SK-N-SH (cell line): ENCODE measurements around the gene FGD3. TPM values are rescaled to one million over a fixed set of nuclear protein-coding genes. Genes with fewer than 3 reads are reported as not detected.

Experiments used
- CTCF ChIA-PET: fragments of 300-600, 350-600 bp; formaldehyde crosslinking; extraction: SDS; loops from one replicate; lab custom pipeline; 2021; lab: Yijun Ruan, JAX
- POLR2A ChIA-PET: fragments of 350-600 bp; sonication (Branson Sonifier 250); formaldehyde crosslinking; extraction: SDS; loops from one replicate; lab custom pipeline; 2020; ENCODE audit warnings: antibody characterized with exemption, inconsistent platforms; lab: Yijun Ruan, JAX
- DNase-seq: peaks from one replicate; pipeline ENCODE4 v3.0.0; 2012
- H2AFZ ChIP-seq: fragments of 200-600 bp; sonication (generic); 2 replicates; pipeline ENCODE4 v1.8.1; 2016; ENCODE audit warnings: antibody characterized with exemption, mild to moderate bottlenecking, low read depth
- H3F3A ChIP-seq: fragments of 200-600 bp; sonication (generic); replicated peaks from 2 replicates; pipeline ENCODE3; 2016; ENCODE audit warnings: antibody characterized with exemption, mild to moderate bottlenecking; ENCODE audit not compliant: insufficient read depth
- H3K27ac ChIP-seq, 2 experiments: fragments of 200-500 bp in 1 of 2; fragments of 200-600 bp in 1 of 2; sonication (Bioruptor generic) in 1 of 2; sonication (generic), shearing (Covaris generic) in 1 of 2; 2 replicates each; pipeline versions ENCODE4 v1.5.1 to v1.6.1; 2014 to 2016; ENCODE audit warnings: low read depth in 2 of 2, inconsistent platforms in 1 of 2, low read length in 1 of 2, mild to moderate bottlenecking in 1 of 2, mixed read lengths in 1 of 2
- H3K27me3 ChIP-seq: fragments of 200-600 bp; sonication (generic), shearing (Covaris generic); 2 replicates; pipeline ENCODE4 v1.6.1; 2016; ENCODE audit warnings: mixed run types; ENCODE audit not compliant: insufficient read depth
- H3K36me3 ChIP-seq, 2 experiments: fragments of 200-500 bp in 1 of 2; fragments of 200-600 bp in 1 of 2; sonication (Bioruptor generic) in 1 of 2; sonication (generic) in 1 of 2; replicated peaks in 1 of 2; 2 replicates each; pipeline versions ENCODE3 to v1.5.1; 2014 to 2016; ENCODE audit warnings: low read length in 1 of 2, mild to moderate bottlenecking in 1 of 2; ENCODE audit not compliant: insufficient read depth in 2 of 2, control insufficient read depth in 1 of 2
- H3K4me1 ChIP-seq, 2 experiments: fragments of 200-500 bp in 1 of 2; fragments of 200-600 bp in 1 of 2; sonication (Bioruptor generic) in 1 of 2; sonication (generic), shearing (Covaris generic) in 1 of 2; 2 replicates each; pipeline versions ENCODE4 v1.5.1 to v1.6.1; 2014 to 2016; ENCODE audit warnings: low read depth in 1 of 2, low read length in 1 of 2, mixed run types in 1 of 2; ENCODE audit not compliant: insufficient read depth in 2 of 2, control insufficient read depth in 1 of 2
- H3K4me2 ChIP-seq: fragments of 200-600 bp; sonication (generic), shearing (Covaris generic); 2 replicates; pipeline ENCODE4 v1.6.1; 2017; ENCODE audit warnings: mixed run types
- H3K4me3 ChIP-seq, 2 experiments: fragments of 200-500 bp in 1 of 2; fragments of 200-600 bp in 1 of 2; sonication (Bioruptor generic) in 1 of 2; sonication (generic), shearing (Covaris generic) in 1 of 2; 2 replicates each; pipeline versions ENCODE4 v1.5.1 to v1.8.1; 2014 to 2016; ENCODE audit warnings: low read depth in 2 of 2, inconsistent platforms in 1 of 2, low read length in 1 of 2, mild to moderate bottlenecking in 1 of 2, mixed read lengths in 1 of 2, moderate library complexity in 1 of 2
- H3K79me2 ChIP-seq: fragments of 200-600 bp; sonication (generic); 2 replicates; pipeline ENCODE4 v1.8.1; 2017; ENCODE audit warnings: mild to moderate bottlenecking; ENCODE audit not compliant: insufficient read depth
- H3K9ac ChIP-seq: fragments of 200-600 bp; sonication (generic); 2 replicates; pipeline ENCODE4 v1.6.1; 2017; ENCODE audit warnings: mixed run types
- H3K9me2 ChIP-seq: fragments of 200-600 bp; sonication (generic); 2 replicates; pipeline ENCODE4 v1.6.1; 2017; ENCODE audit warnings: mixed run types
- H3K9me3 ChIP-seq: fragments of 200-600 bp; sonication (generic); 2 replicates; pipeline ENCODE4 v1.6.1; 2017; ENCODE audit warnings: mixed run types, mild to moderate bottlenecking, moderate library complexity
- H4K20me1 ChIP-seq: fragments of 200-600 bp; sonication (generic); 2 replicates; pipeline ENCODE4 v1.6.1; 2017; ENCODE audit warnings: mild to moderate bottlenecking, mixed run types; ENCODE audit not compliant: insufficient read depth
- CHD2 ChIP-seq: fragments of 150-350 bp; IDR thresholded peaks from 2 replicates; pipeline ENCODE4 v1.6.1; 2018; ENCODE audit warnings: low read length; ENCODE audit not compliant: partially characterized antibody
- FOXJ3 ChIP-seq: sonication (generic); formaldehyde crosslinking; IDR thresholded peaks from 2 replicates; pipeline ENCODE4 v1.5.1; 2020; ENCODE audit warnings: mild to moderate bottlenecking, missing genetic modification reagents
- FOXM1 ChIP-seq: IDR thresholded peaks from 2 replicates; pipeline ENCODE4 v1.4.0; 2012; ENCODE audit warnings: low read depth, mild to moderate bottlenecking
- JUND ChIP-seq: IDR thresholded peaks from 2 replicates; pipeline ENCODE4 v1.4.0; 2012
- MXI1 ChIP-seq: IDR thresholded peaks from 2 replicates; pipeline ENCODE4 v1.6.1; 2012; ENCODE audit warnings: mild to moderate bottlenecking, low read depth, low read length, improper control_type of control experiment
- NRF1 ChIP-seq: IDR thresholded peaks from 2 replicates; pipeline ENCODE4 v1.6.1; 2012; ENCODE audit warnings: low read depth, mild to moderate bottlenecking, low read length
- POLR2AphosphoS5 ChIP-seq: IDR thresholded peaks from 2 replicates; pipeline ENCODE4 v1.6.1; 2012; ENCODE audit warnings: low read depth, low read length
- RAD21 ChIP-seq: IDR thresholded peaks from 2 replicates; pipeline ENCODE4 v1.6.1; 2012; ENCODE audit warnings: mild to moderate bottlenecking, low read length
- RXRA ChIP-seq: IDR thresholded peaks from 2 replicates; pipeline ENCODE4 v1.4.0; 2012; ENCODE audit warnings: low read depth, mild to moderate bottlenecking, borderline replicate concordance
- WGBS: methylation state at CpG from one replicate; pipeline ENCODE4 v1.1.6; 2017; ENCODE audit warnings: low lambda C conversion rate; 5-methylcytosine and 5-hydroxymethylcytosine counted together
- polyA plus RNA-seq, 3 experiments: library from polyadenylated mRNA; depleted of rRNA; stranded (reverse); fragments of >200 nt; gene quantifications; 2 replicates each; pipeline ENCODE4 v1.2.3, GENCODE V29; 2012
- TF ChIP-seq, protein P1 (sequence below): IDR thresholded peaks from 2 replicates; pipeline ENCODE4 v1.4.0; 2012; ENCODE audit warnings: low read depth
- TF ChIP-seq, protein P2 (sequence below): fragments of 150-350 bp; IDR thresholded peaks from 2 replicates; pipeline ENCODE4 v1.6.1; 2017; ENCODE audit warnings: antibody characterized with exemption, low read length, low read depth, borderline replicate concordance
- TF ChIP-seq, protein P3 (sequence below): IDR thresholded peaks from 2 replicates; pipeline ENCODE4 v1.6.1; 2012; ENCODE audit warnings: mild to moderate bottlenecking, low read depth, low read length, moderate library complexity
- TF ChIP-seq, protein P4 (sequence below): IDR thresholded peaks from 2 replicates; pipeline ENCODE4 v1.4.0; 2012; ENCODE audit warnings: low read depth, borderline replicate concordance
- TF ChIP-seq, protein P5 (sequence below): fragments of 150-350 bp; IDR thresholded peaks from 2 replicates; pipeline ENCODE4 v1.6.1; 2016; ENCODE audit warnings: mild to moderate bottlenecking, low read depth, low read length

FGD3 gene
- polyA plus RNA-seq, 1 of the 3 experiments (the other 2 are of a cell fraction) = not detected

DNA sequence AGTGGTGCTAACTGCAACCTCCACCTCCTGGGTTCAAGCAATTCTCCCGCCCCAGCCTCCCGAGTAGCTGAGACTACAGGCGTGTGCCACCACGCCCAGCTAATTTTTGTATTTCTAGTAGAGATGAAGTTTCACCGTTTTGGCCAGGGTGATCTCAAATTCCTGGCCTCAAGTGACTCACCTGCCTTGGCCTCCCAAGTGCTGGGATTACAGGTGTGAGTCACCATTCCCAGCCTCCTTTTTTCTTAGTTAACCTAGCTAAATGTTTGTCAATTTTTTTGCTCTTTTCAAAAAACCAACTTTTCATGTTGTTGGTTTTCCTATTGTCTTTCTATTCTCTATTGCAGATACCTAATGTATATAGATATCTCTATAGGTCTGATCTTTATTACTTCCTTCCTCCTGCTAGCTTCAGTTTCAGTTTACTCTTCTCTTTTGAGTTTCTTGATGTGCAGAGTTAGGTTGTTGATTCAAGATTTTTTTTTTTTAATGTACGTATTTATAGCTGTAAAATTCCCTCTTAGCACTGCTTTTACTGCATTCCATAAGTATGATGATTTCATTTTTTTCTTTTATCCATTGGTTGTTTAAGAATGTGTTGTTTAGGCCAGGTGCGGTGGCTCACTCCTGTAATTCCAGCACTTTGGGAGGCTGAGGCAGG lies 32.9 kb downstream of the FGD3 start:
- Histone ChIP-seq H3K27ac (no peak overlapping the region), H2AFZ (no peak overlapping the region), H3K4me3 (no peak overlapping the region), H3K4me1 (no peaks in the 10 kb centered on the region), H3F3A (no peaks in the 10 kb centered on the region), H3K36me3 (no peaks in the 10 kb centered on the region), H3K9me2 (no peaks in the 10 kb centered on the region), H3K4me2 (no peak overlapping the region), H4K20me1 (no peaks in the 10 kb centered on the region), H3K9ac (no peak overlapping the region), H3K9me3 (no peaks in the 10 kb centered on the region; the same call in 1 of the 2 replicates), H3K27me3 (no peaks in the 10 kb centered on the region), H3K79me2 (no peaks in the 10 kb centered on the region)
- 49% methylated on average over 5 of the region's 7 CpGs for WGBS
- no peak for DNase-seq
- ChIA-PET CTCF (interaction anchor here (0.6 kb wide), 1 partner anchor 23 kb away, joined by 3 read pairs; no protein-coding TSS in a partner anchor), POLR2A (no interaction called here)
- TF ChIP-seq, protein P1, sequence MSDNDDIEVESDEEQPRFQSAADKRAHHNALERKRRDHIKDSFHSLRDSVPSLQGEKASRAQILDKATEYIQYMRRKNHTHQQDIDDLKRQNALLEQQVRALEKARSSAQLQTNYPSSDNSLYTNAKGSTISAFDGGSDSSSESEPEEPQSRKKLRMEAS = no peak
- no peak for TF ChIP-seq RXRA
- no peak for TF ChIP-seq FOXJ3
- no peak for TF ChIP-seq JUND
- TF ChIP-seq POLR2AphosphoS5 = no peak
- TF ChIP-seq, protein P2, sequence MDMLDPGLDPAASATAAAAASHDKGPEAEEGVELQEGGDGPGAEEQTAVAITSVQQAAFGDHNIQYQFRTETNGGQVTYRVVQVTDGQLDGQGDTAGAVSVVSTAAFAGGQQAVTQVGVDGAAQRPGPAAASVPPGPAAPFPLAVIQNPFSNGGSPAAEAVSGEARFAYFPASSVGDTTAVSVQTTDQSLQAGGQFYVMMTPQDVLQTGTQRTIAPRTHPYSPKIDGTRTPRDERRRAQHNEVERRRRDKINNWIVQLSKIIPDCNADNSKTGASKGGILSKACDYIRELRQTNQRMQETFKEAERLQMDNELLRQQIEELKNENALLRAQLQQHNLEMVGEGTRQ = no peak
- no peak for TF ChIP-seq FOXM1
- TF ChIP-seq, protein P3, sequence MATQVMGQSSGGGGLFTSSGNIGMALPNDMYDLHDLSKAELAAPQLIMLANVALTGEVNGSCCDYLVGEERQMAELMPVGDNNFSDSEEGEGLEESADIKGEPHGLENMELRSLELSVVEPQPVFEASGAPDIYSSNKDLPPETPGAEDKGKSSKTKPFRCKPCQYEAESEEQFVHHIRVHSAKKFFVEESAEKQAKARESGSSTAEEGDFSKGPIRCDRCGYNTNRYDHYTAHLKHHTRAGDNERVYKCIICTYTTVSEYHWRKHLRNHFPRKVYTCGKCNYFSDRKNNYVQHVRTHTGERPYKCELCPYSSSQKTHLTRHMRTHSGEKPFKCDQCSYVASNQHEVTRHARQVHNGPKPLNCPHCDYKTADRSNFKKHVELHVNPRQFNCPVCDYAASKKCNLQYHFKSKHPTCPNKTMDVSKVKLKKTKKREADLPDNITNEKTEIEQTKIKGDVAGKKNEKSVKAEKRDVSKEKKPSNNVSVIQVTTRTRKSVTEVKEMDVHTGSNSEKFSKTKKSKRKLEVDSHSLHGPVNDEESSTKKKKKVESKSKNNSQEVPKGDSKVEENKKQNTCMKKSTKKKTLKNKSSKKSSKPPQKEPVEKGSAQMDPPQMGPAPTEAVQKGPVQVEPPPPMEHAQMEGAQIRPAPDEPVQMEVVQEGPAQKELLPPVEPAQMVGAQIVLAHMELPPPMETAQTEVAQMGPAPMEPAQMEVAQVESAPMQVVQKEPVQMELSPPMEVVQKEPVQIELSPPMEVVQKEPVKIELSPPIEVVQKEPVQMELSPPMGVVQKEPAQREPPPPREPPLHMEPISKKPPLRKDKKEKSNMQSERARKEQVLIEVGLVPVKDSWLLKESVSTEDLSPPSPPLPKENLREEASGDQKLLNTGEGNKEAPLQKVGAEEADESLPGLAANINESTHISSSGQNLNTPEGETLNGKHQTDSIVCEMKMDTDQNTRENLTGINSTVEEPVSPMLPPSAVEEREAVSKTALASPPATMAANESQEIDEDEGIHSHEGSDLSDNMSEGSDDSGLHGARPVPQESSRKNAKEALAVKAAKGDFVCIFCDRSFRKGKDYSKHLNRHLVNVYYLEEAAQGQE = no peak
- no peak for TF ChIP-seq NRF1
- TF ChIP-seq, protein P4, sequence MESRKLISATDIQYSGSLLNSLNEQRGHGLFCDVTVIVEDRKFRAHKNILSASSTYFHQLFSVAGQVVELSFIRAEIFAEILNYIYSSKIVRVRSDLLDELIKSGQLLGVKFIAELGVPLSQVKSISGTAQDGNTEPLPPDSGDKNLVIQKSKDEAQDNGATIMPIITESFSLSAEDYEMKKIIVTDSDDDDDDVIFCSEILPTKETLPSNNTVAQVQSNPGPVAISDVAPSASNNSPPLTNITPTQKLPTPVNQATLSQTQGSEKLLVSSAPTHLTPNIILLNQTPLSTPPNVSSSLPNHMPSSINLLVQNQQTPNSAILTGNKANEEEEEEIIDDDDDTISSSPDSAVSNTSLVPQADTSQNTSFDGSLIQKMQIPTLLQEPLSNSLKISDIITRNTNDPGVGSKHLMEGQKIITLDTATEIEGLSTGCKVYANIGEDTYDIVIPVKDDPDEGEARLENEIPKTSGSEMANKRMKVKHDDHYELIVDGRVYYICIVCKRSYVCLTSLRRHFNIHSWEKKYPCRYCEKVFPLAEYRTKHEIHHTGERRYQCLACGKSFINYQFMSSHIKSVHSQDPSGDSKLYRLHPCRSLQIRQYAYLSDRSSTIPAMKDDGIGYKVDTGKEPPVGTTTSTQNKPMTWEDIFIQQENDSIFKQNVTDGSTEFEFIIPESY = no peak
- no peak for TF ChIP-seq RAD21
- no peak for TF ChIP-seq MXI1
- TF ChIP-seq, protein P5, sequence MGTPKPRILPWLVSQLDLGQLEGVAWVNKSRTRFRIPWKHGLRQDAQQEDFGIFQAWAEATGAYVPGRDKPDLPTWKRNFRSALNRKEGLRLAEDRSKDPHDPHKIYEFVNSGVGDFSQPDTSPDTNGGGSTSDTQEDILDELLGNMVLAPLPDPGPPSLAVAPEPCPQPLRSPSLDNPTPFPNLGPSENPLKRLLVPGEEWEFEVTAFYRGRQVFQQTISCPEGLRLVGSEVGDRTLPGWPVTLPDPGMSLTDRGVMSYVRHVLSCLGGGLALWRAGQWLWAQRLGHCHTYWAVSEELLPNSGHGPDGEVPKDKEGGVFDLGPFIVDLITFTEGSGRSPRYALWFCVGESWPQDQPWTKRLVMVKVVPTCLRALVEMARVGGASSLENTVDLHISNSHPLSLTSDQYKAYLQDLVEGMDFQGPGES = no peak
- TF ChIP-seq CHD2 = no peak
